SK-N-SH (cell line): ENCODE measurements around the gene MEF2D. TPM values are rescaled to one million over a fixed set of nuclear protein-coding genes. Genes with fewer than 3 reads are reported as not detected.

Source experiments
- CTCF ChIA-PET: fragments of 300-600, 350-600 bp; formaldehyde crosslinking; extraction: SDS; loops from one replicate; lab custom pipeline; 2021; lab: Yijun Ruan, JAX
- POLR2A ChIA-PET: fragments of 350-600 bp; sonication (Branson Sonifier 250); formaldehyde crosslinking; extraction: SDS; loops from one replicate; lab custom pipeline; 2020; ENCODE audit warnings: antibody characterized with exemption, inconsistent platforms; lab: Yijun Ruan, JAX
- DNase-seq: peaks from one replicate; pipeline ENCODE4 v3.0.0; 2012
- H2AFZ ChIP-seq: fragments of 200-600 bp; sonication (generic); 2 replicates; pipeline ENCODE4 v1.8.1; 2016; ENCODE audit warnings: antibody characterized with exemption, mild to moderate bottlenecking, low read depth
- H3F3A ChIP-seq: fragments of 200-600 bp; sonication (generic); replicated peaks from 2 replicates; pipeline ENCODE3; 2016; ENCODE audit warnings: antibody characterized with exemption, mild to moderate bottlenecking; ENCODE audit not compliant: insufficient read depth
- H3K27ac ChIP-seq, 2 experiments: fragments of 200-500 bp in 1 of 2; fragments of 200-600 bp in 1 of 2; sonication (Bioruptor generic) in 1 of 2; sonication (generic), shearing (Covaris generic) in 1 of 2; 2 replicates each; pipeline versions ENCODE4 v1.5.1 to v1.6.1; 2014 to 2016; ENCODE audit warnings: low read depth in 2 of 2, inconsistent platforms in 1 of 2, low read length in 1 of 2, mild to moderate bottlenecking in 1 of 2, mixed read lengths in 1 of 2
- H3K27me3 ChIP-seq: fragments of 200-600 bp; sonication (generic), shearing (Covaris generic); 2 replicates; pipeline ENCODE4 v1.6.1; 2016; ENCODE audit warnings: mixed run types; ENCODE audit not compliant: insufficient read depth
- H3K36me3 ChIP-seq, 2 experiments: fragments of 200-500 bp in 1 of 2; fragments of 200-600 bp in 1 of 2; sonication (Bioruptor generic) in 1 of 2; sonication (generic) in 1 of 2; replicated peaks in 1 of 2; 2 replicates each; pipeline versions ENCODE3 to v1.5.1; 2014 to 2016; ENCODE audit warnings: low read length in 1 of 2, mild to moderate bottlenecking in 1 of 2; ENCODE audit not compliant: insufficient read depth in 2 of 2, control insufficient read depth in 1 of 2
- H3K4me1 ChIP-seq, 2 experiments: fragments of 200-500 bp in 1 of 2; fragments of 200-600 bp in 1 of 2; sonication (Bioruptor generic) in 1 of 2; sonication (generic), shearing (Covaris generic) in 1 of 2; 2 replicates each; pipeline versions ENCODE4 v1.5.1 to v1.6.1; 2014 to 2016; ENCODE audit warnings: low read depth in 1 of 2, low read length in 1 of 2, mixed run types in 1 of 2; ENCODE audit not compliant: insufficient read depth in 2 of 2, control insufficient read depth in 1 of 2
- H3K4me2 ChIP-seq: fragments of 200-600 bp; sonication (generic), shearing (Covaris generic); 2 replicates; pipeline ENCODE4 v1.6.1; 2017; ENCODE audit warnings: mixed run types
- H3K4me3 ChIP-seq, 2 experiments: fragments of 200-500 bp in 1 of 2; fragments of 200-600 bp in 1 of 2; sonication (Bioruptor generic) in 1 of 2; sonication (generic), shearing (Covaris generic) in 1 of 2; 2 replicates each; pipeline versions ENCODE4 v1.5.1 to v1.8.1; 2014 to 2016; ENCODE audit warnings: low read depth in 2 of 2, inconsistent platforms in 1 of 2, low read length in 1 of 2, mild to moderate bottlenecking in 1 of 2, mixed read lengths in 1 of 2, moderate library complexity in 1 of 2
- H3K79me2 ChIP-seq: fragments of 200-600 bp; sonication (generic); 2 replicates; pipeline ENCODE4 v1.8.1; 2017; ENCODE audit warnings: mild to moderate bottlenecking; ENCODE audit not compliant: insufficient read depth
- H3K9ac ChIP-seq: fragments of 200-600 bp; sonication (generic); 2 replicates; pipeline ENCODE4 v1.6.1; 2017; ENCODE audit warnings: mixed run types
- H3K9me2 ChIP-seq: fragments of 200-600 bp; sonication (generic); 2 replicates; pipeline ENCODE4 v1.6.1; 2017; ENCODE audit warnings: mixed run types
- H3K9me3 ChIP-seq: fragments of 200-600 bp; sonication (generic); 2 replicates; pipeline ENCODE4 v1.6.1; 2017; ENCODE audit warnings: mixed run types, mild to moderate bottlenecking, moderate library complexity
- H4K20me1 ChIP-seq: fragments of 200-600 bp; sonication (generic); 2 replicates; pipeline ENCODE4 v1.6.1; 2017; ENCODE audit warnings: mild to moderate bottlenecking, mixed run types; ENCODE audit not compliant: insufficient read depth
- CHD2 ChIP-seq: fragments of 150-350 bp; IDR thresholded peaks from 2 replicates; pipeline ENCODE4 v1.6.1; 2018; ENCODE audit warnings: low read length; ENCODE audit not compliant: partially characterized antibody
- FOSL2 ChIP-seq: IDR thresholded peaks from 2 replicates; pipeline ENCODE4 v1.4.0; 2012; ENCODE audit warnings: low read depth, mild to moderate bottlenecking, moderate library complexity, borderline replicate concordance
- FOXJ3 ChIP-seq: sonication (generic); formaldehyde crosslinking; IDR thresholded peaks from 2 replicates; pipeline ENCODE4 v1.5.1; 2020; ENCODE audit warnings: mild to moderate bottlenecking, missing genetic modification reagents
- FOXM1 ChIP-seq: IDR thresholded peaks from 2 replicates; pipeline ENCODE4 v1.4.0; 2012; ENCODE audit warnings: low read depth, mild to moderate bottlenecking
- GABPA ChIP-seq: IDR thresholded peaks from 2 replicates; pipeline ENCODE4 v1.4.0; 2012; ENCODE audit warnings: low read depth, mild to moderate bottlenecking
- GATA2 ChIP-seq: sonication (generic); formaldehyde crosslinking; IDR thresholded peaks from 2 replicates; pipeline ENCODE4 v1.5.0; 2020; ENCODE audit warnings: mild to moderate bottlenecking, missing genetic modification reagents
- MXI1 ChIP-seq: IDR thresholded peaks from 2 replicates; pipeline ENCODE4 v1.6.1; 2012; ENCODE audit warnings: mild to moderate bottlenecking, low read depth, low read length, improper control_type of control experiment
- NFIC ChIP-seq: IDR thresholded peaks from 2 replicates; pipeline ENCODE4 v1.4.0; 2012; ENCODE audit warnings: borderline replicate concordance
- NRF1 ChIP-seq: IDR thresholded peaks from 2 replicates; pipeline ENCODE4 v1.6.1; 2012; ENCODE audit warnings: low read depth, mild to moderate bottlenecking, low read length
- POLR2AphosphoS5 ChIP-seq: IDR thresholded peaks from 2 replicates; pipeline ENCODE4 v1.6.1; 2012; ENCODE audit warnings: low read depth, low read length
- RAD21 ChIP-seq: IDR thresholded peaks from 2 replicates; pipeline ENCODE4 v1.6.1; 2012; ENCODE audit warnings: mild to moderate bottlenecking, low read length
- SIN3A ChIP-seq: IDR thresholded peaks from 2 replicates; pipeline ENCODE4 v1.6.1; 2012; ENCODE audit warnings: low read depth, mild to moderate bottlenecking, low read length, moderate library complexity, borderline replicate concordance
- TAF1 ChIP-seq: IDR thresholded peaks from 2 replicates; pipeline ENCODE4 v1.6.1; 2012; ENCODE audit warnings: low read depth, mild to moderate bottlenecking, low read length, moderate library complexity, borderline replicate concordance
- USF2 ChIP-seq: fragments of 150-350 bp; IDR thresholded peaks from 2 replicates; pipeline ENCODE4 v1.6.1; 2017; ENCODE audit warnings: antibody characterized with exemption, low read length, low read depth, borderline replicate concordance
- YY1 ChIP-seq: IDR thresholded peaks from 2 replicates; pipeline ENCODE4 v1.4.0; 2012; ENCODE audit warnings: low read depth, mild to moderate bottlenecking
- WGBS: methylation state at CpG from one replicate; pipeline ENCODE4 v1.1.6; 2017; ENCODE audit warnings: low lambda C conversion rate; 5-methylcytosine and 5-hydroxymethylcytosine counted together
- polyA plus RNA-seq, 3 experiments: library from polyadenylated mRNA; depleted of rRNA; stranded (reverse); fragments of >200 nt; gene quantifications; 2 replicates each; pipeline ENCODE4 v1.2.3, GENCODE V29; 2012
- TF ChIP-seq, protein P1 (sequence below): fragments of 200-600 bp; sonication (generic); IDR thresholded peaks from 2 replicates; pipeline ENCODE4 v1.6.1; 2017; ENCODE audit warnings: antibody characterized with exemption, mild to moderate bottlenecking, moderate library complexity
- TF ChIP-seq, protein P2 (sequence below): IDR thresholded peaks from 2 replicates; pipeline ENCODE4 v1.6.1; 2012; ENCODE audit warnings: mild to moderate bottlenecking, low read depth, low read length, moderate library complexity
- TF ChIP-seq, protein P3 (sequence below): fragments of 150-350 bp; IDR thresholded peaks from 2 replicates; pipeline ENCODE4 v1.6.1; 2016; ENCODE audit warnings: mild to moderate bottlenecking, low read depth, low read length

The MEF2D gene
- polyA plus RNA-seq, 1 of the 3 experiments (the other 2 are of a cell fraction), result 14.3 TPM

DNA sequence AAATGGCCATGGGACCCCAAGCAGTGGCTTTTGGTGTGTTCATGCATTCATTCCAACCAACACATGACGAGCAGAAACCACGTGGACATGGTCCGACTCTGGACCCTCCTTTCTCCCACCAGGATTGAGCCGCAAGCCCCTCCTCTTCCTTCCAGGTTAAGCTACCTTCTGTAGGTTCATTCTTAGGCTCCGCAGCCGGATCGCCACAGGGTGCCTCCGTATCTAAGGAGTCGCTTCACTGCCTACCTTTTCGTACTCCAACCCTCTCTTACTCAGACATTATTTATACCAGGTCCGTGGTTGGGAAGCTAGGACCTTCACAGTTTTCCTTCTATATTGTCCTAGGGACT lies 67.9 kb downstream of the MEF2D start:
- Histone ChIP-seq H3K9ac (no peak overlapping the region), H4K20me1 (no peaks in the 10 kb centered on the region), H3K36me3 (no peaks in the 10 kb centered on the region), H3K4me1 (no peaks in the 10 kb centered on the region; a peak in 1 of 4 replicates), H3K27ac (no peak overlapping the region), H3K9me3 (no peaks in the 10 kb centered on the region), H3K4me2 (no peak overlapping the region), H2AFZ (no peak overlapping the region), H3K4me3 (no peak overlapping the region), H3F3A (no peaks in the 10 kb centered on the region), H3K9me2 (no peaks in the 10 kb centered on the region), H3K27me3 (peaks cover 79% of the 10 kb centered on the region), H3K79me2 (no peaks in the 10 kb centered on the region)
- POLR2A ChIA-PET, result interaction anchor here (0.6 kb wide), 1 partner anchor 12 kb away, joined by 4 read pairs; no protein-coding TSS in a partner anchor
- DNase-seq, result no peak
- 69% methylated on average over 11 of the region's 11 CpGs for WGBS
- CTCF ChIA-PET, result interaction anchor here (0.9 to 29.5 kb wide), 9 partner anchors 9 to 257 kb away, joined by 3 to 412 read pairs (median 4); no protein-coding TSS in a partner anchor
- TF ChIP-seq NRF1 (no peak), NFIC (no peak), FOXM1 (no peak), CHD2 (no peak), POLR2AphosphoS5 (no peak), USF2 (no peak), MXI1 (no peak), GATA2 (CRISPR knock-in tag) (no peak), YY1 (no peak), GABPA (no peak), SIN3A (no peak), TAF1 (no peak), FOXJ3 (CRISPR knock-in tag) (no peak), FOSL2 (no peak), RAD21 (no peak)
- TF ChIP-seq, protein P1, sequence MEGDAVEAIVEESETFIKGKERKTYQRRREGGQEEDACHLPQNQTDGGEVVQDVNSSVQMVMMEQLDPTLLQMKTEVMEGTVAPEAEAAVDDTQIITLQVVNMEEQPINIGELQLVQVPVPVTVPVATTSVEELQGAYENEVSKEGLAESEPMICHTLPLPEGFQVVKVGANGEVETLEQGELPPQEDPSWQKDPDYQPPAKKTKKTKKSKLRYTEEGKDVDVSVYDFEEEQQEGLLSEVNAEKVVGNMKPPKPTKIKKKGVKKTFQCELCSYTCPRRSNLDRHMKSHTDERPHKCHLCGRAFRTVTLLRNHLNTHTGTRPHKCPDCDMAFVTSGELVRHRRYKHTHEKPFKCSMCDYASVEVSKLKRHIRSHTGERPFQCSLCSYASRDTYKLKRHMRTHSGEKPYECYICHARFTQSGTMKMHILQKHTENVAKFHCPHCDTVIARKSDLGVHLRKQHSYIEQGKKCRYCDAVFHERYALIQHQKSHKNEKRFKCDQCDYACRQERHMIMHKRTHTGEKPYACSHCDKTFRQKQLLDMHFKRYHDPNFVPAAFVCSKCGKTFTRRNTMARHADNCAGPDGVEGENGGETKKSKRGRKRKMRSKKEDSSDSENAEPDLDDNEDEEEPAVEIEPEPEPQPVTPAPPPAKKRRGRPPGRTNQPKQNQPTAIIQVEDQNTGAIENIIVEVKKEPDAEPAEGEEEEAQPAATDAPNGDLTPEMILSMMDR, result no peak
- TF ChIP-seq, protein P2, sequence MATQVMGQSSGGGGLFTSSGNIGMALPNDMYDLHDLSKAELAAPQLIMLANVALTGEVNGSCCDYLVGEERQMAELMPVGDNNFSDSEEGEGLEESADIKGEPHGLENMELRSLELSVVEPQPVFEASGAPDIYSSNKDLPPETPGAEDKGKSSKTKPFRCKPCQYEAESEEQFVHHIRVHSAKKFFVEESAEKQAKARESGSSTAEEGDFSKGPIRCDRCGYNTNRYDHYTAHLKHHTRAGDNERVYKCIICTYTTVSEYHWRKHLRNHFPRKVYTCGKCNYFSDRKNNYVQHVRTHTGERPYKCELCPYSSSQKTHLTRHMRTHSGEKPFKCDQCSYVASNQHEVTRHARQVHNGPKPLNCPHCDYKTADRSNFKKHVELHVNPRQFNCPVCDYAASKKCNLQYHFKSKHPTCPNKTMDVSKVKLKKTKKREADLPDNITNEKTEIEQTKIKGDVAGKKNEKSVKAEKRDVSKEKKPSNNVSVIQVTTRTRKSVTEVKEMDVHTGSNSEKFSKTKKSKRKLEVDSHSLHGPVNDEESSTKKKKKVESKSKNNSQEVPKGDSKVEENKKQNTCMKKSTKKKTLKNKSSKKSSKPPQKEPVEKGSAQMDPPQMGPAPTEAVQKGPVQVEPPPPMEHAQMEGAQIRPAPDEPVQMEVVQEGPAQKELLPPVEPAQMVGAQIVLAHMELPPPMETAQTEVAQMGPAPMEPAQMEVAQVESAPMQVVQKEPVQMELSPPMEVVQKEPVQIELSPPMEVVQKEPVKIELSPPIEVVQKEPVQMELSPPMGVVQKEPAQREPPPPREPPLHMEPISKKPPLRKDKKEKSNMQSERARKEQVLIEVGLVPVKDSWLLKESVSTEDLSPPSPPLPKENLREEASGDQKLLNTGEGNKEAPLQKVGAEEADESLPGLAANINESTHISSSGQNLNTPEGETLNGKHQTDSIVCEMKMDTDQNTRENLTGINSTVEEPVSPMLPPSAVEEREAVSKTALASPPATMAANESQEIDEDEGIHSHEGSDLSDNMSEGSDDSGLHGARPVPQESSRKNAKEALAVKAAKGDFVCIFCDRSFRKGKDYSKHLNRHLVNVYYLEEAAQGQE, result no peak
- TF ChIP-seq, protein P3, sequence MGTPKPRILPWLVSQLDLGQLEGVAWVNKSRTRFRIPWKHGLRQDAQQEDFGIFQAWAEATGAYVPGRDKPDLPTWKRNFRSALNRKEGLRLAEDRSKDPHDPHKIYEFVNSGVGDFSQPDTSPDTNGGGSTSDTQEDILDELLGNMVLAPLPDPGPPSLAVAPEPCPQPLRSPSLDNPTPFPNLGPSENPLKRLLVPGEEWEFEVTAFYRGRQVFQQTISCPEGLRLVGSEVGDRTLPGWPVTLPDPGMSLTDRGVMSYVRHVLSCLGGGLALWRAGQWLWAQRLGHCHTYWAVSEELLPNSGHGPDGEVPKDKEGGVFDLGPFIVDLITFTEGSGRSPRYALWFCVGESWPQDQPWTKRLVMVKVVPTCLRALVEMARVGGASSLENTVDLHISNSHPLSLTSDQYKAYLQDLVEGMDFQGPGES, result no peak
